HepG2 (cell line): Measurements from ENCODE around the gene ERMARD. TPM values are rescaled to one million over a fixed set of nuclear protein-coding genes. Genes with fewer than 3 reads are reported as not detected.

Experiments used
- CCDC6 ChIP-seq: sonication (generic); formaldehyde crosslinking; IDR thresholded peaks from 2 replicates; pipeline ENCODE4 v1.8.1; 2022; ENCODE audit warnings: mild to moderate bottlenecking, missing genetic modification reagents, moderate library complexity
- CEBPG ChIP-seq: IDR thresholded peaks from 2 replicates; pipeline ENCODE4 v1.6.1; 2016
- DZIP1 ChIP-seq: sonication (generic); formaldehyde crosslinking; IDR thresholded peaks from 2 replicates; pipeline ENCODE4 v1.5.0; 2020; ENCODE audit warnings: mild to moderate bottlenecking, missing genetic modification reagents
- ELF4 ChIP-seq: sonication (generic); formaldehyde crosslinking; IDR thresholded peaks from 2 replicates; pipeline ENCODE4 v1.5.0; 2020; ENCODE audit warnings: missing genetic modification reagents, mild to moderate bottlenecking, moderate library complexity, borderline replicate concordance
- HIVEP1 ChIP-seq: sonication (generic); formaldehyde crosslinking; IDR thresholded peaks from 2 replicates; pipeline ENCODE4 v1.4.0; 2020; ENCODE audit warnings: mild to moderate bottlenecking, missing genetic modification reagents
- POLR2A ChIP-seq, 2 experiments: IDR thresholded peaks; 2 replicates each; pipeline ENCODE4 v1.6.1; 2011; ENCODE audit warnings: low read depth in 2 of 2, low read length in 2 of 2, mild to moderate bottlenecking in 1 of 2, moderate library complexity in 1 of 2; ENCODE audit not compliant: insufficient read depth in 1 of 2
- PREB ChIP-seq: sonication (generic); formaldehyde crosslinking; IDR thresholded peaks from 2 replicates; pipeline ENCODE4 v1.4.0; 2020; ENCODE audit warnings: missing genetic modification reagents
- RBM22 ChIP-seq: fragments of 200-400 bp; formaldehyde crosslinking; optimal IDR thresholded peaks from 2 replicates; pipeline ENCODE3; 2017; ENCODE audit warnings: mild to moderate bottlenecking, low read length, moderate library complexity
- RFXAP ChIP-seq: sonication (generic); formaldehyde crosslinking; IDR thresholded peaks from 2 replicates; pipeline ENCODE4 v1.4.0; 2020; ENCODE audit warnings: missing genetic modification reagents, borderline replicate concordance
- TBP ChIP-seq: sonication (generic); formaldehyde crosslinking; IDR thresholded peaks from 2 replicates; pipeline ENCODE4 v1.5.0; 2020; ENCODE audit warnings: missing genetic modification reagents
- TEAD3 ChIP-seq: optimal IDR thresholded peaks from 2 replicates; pipeline ENCODE3; 2016; ENCODE audit warnings: borderline replicate concordance
- TGIF2 ChIP-seq: IDR thresholded peaks from 2 replicates; pipeline ENCODE4 v1.6.1; 2016; ENCODE audit warnings: control low read depth, missing compliant biosample characterization
- U2AF2 ChIP-seq: fragments of 200-400 bp; formaldehyde crosslinking; IDR thresholded peaks from 2 replicates; pipeline ENCODE4 v1.6.1; 2017; ENCODE audit warnings: low read depth, mild to moderate bottlenecking, low read length
- ZBTB20 ChIP-seq: sonication (generic); formaldehyde crosslinking; IDR thresholded peaks from 2 replicates; pipeline ENCODE4 v1.8.1; 2023; ENCODE audit warnings: missing genetic modification reagents, low read depth, mild to moderate bottlenecking, borderline replicate concordance
- ZBTB7A ChIP-seq: sonication (generic); formaldehyde crosslinking; IDR thresholded peaks from 2 replicates; pipeline ENCODE4 v1.8.0; 2022; ENCODE audit warnings: mild to moderate bottlenecking, missing genetic modification reagents
- ZNF282 ChIP-seq: fragments of 450-650 bp; IDR thresholded peaks from 2 replicates; pipeline ENCODE4 v1.6.1; 2018; ENCODE audit not compliant: partially characterized antibody
- ZNF512 ChIP-seq: sonication (generic); formaldehyde crosslinking; IDR thresholded peaks from 2 replicates; pipeline ENCODE4 v1.4.0; 2020; ENCODE audit warnings: mild to moderate bottlenecking, missing genetic modification reagents
- ZNF552 ChIP-seq: sonication (generic); formaldehyde crosslinking; IDR thresholded peaks from 2 replicates; pipeline ENCODE4 v1.9.0; 2022; ENCODE audit warnings: missing genetic modification reagents, mild to moderate bottlenecking, borderline replicate concordance
- polyA plus RNA-seq, 8 experiments: library from polyadenylated mRNA; depleted of rRNA in 3 of 8; stranded (reverse) in 7 of 8; unstranded in 1 of 8; fragments of >200 nt; fragmentation: Illumina TruSeq in 4 of 8; extraction: Trizol in 4 of 8; gene quantifications; 2 replicates each; pipeline versions ENCODE4 v1.2.1 to v1.2.3, GENCODE V29; 2011 to 2016; ENCODE audit warnings: low read depth in 4 of 8, missing spikeins in 1 of 8, mixed read lengths in 1 of 8; ENCODE audit not compliant: insufficient read depth in 1 of 8
- total RNA-seq, 5 experiments: library from RNA; depleted of rRNA; stranded (reverse); fragments of >200 nt; fragmentation: Illumina TruSeq; extraction: Trizol; gene quantifications; 2 replicates each; pipeline ENCODE4 v1.2.3, GENCODE V29; 2016; ENCODE audit warnings: low read depth in 1 of 5

The ERMARD gene
- total and polyA plus RNA-seq, 2 of the 13 experiments (the other 11 are each of a cell fraction or from before 2014, with no cell fraction given) = 8.8 to 10.7 TPM

- TF ChIP-seq PREB (no peak), DZIP1 (CRISPR knock-in tag) (no peak), ZBTB20 (CRISPR knock-in tag) (0 out of 2 replicates have a peak, but pooled peaks have one; percentile 46), HIVEP1 (0 out of 2 replicates have a peak, but pooled peaks have one; percentile 44), RBM22 (no peak), RFXAP (CRISPR knock-in tag) (no peak), CEBPG (CRISPR knock-in tag) (no peak), CCDC6 (no peak), ZNF282 (no peak), ZBTB7A (CRISPR knock-in tag) (0 out of 2 replicates have a peak, but pooled peaks have one; percentile 46), TEAD3 (no peak), ZNF512 (CRISPR knock-in tag) (peak; percentile 62; the same call in 1 of the 2 replicates), TGIF2 (CRISPR knock-in tag) (no peak), ZNF552 (0 out of 2 replicates have a peak, but pooled peaks have one; percentile 54), ELF4 (CRISPR knock-in tag) (no peak), U2AF2 (no peak), TBP (no peak), POLR2A (IDR thresholded peaks at IDR 0.05; ENCODE audit: insufficient read depth in 1 of 2, low read depth in 2 of 2, low read length in 2 of 2) (no peak)
Observed at GRCh38 chr6:169788809-169789145, 37.4 kb downstream of the ERMARD start (continued).
